GM21367 (cell line): ENCODE measurements around the gene RAX.
"Not testable (repeated sequence)": the region's sequence is repeated elsewhere in the genome, so short reads cannot be mapped to it uniquely, and the experiment has no call there.

Experiments used
- ATAC-seq: cut with Tn5 transposase; IDR thresholded peaks from one replicate; pipeline ENCODE4 v1.9.1; 2021; ENCODE audit not compliant: unreplicated experiment

The RAX gene

DNA sequence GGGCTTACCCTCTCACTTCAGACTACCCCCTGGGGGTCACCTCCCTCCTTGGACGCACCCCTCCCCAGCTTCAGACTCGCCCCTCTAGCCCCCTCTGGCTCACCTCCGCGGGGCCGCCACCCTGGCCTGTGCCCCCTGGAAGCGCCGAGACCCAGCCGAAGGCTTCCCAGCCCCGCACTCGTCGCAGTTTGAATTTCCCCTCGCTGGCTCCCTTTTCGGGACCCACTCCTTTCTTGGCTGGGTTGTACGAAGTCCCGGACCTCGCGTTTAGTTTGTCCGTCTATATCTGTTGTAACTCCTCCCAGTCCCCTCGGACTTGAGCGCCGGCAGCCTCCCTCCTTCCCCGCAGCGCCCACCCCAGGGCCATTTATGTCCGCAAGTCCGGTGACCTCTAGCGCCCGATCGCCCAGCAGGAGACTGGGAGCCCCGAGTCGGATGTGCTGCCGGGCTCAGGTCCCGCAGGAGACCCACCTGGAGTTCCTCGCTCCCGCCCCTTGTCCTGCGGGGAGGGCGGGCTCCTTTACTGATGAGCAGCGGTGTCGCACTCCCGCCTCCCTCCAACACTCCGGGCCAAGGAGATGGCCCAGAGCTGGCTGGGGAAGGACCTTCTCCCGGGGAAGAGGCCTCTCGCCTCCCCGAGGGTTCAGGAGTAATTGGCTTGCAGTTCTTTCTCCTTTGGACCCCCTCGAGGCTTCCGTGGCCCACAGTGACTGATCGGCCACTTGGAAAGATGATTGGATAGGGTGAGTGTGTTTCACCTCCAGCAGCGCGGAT is 692 bp upstream of the RAX start:
- no peak for ATAC-seq

DNA sequence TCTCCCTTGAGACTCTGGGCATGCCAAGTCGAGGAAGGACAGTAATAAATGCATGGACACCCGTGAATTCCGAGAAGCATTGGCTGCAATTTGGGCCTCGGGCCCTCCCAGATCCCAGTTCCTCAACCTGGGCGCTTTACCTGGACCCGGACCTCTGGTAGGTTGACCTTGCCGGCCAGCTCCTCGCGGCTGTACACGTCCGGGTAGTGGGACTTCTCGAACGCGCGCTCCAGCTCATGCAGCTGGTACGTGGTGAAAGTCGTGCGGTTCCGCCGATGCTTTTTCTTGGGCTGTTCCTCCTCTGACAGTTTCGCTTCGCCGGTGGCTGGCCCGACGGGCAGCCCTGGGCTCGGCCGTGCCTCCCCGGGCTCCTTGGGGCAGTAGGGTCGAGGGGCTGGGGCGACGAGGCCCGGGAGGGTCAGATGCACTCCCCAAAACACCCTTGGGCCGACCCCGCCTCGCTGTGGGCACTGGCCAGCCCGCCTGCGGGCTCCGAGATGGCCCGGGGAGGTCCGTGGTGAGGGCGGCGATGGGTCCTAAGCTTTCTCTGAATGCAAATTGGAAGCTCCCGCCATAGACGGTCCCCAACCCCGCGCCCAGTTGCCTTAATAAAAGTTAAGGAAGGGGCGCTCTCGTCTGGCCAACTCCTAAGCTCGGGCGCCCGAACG is 899 bp downstream of the RAX start:
- ATAC-seq = no peak

DNA sequence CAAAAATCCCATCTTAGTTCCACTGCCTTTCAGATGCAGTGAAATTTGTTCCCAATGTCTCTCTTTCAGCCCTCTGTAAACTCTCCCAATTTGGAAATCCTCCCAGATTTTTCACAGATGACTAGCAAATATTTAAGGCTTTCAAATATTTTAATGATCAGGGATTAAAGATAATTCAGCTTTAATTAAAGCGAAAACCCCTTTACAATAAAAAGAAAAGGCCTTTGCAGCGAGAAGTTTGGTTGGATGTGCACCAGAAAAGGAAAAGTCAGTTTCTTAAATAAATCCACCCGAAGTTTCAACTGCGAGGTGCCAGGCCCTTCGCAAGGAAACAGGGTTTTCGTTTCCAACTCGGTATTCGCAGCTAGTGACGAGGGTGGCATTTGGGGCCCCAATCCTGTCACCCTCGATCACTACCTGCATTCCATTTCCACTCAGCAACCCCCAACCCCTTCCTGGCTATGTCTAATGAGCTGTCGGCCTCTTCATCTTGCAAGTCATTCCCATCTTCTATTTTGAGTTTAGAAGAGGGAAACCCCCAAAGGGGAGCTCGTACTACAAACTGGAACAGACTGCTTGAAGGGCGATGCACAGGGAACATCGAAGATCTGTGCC is 1.5 kb downstream of the RAX start:
- no peak for ATAC-seq

DNA sequence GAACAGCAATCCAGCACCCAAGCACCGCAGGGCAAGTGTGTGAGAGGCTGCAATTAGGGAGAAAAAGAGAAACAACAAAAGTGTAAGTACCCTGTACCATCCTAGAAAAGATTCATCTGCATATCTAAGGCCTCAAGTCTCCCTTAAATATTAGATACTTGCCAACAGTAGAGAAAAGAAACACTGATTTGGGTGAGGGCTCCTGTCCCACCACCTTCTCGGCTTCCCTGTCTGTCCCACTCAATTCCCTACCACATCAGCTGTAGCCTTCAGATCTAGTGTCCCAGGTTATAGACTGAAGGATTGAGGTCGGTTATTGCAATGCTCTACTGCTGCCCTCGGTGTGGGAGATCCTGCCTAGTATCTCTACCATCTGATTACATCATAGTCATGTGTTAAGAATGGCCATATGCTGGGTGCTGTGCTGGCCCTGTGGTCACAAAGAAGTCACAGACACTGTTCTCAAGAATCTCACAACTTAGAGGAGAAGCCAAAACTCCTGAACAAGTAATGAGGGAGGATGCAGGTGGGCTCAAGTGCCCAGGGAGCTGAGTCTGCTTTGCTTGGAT is 2.5 kb downstream of the RAX start:
- ATAC-seq = no peak

DNA sequence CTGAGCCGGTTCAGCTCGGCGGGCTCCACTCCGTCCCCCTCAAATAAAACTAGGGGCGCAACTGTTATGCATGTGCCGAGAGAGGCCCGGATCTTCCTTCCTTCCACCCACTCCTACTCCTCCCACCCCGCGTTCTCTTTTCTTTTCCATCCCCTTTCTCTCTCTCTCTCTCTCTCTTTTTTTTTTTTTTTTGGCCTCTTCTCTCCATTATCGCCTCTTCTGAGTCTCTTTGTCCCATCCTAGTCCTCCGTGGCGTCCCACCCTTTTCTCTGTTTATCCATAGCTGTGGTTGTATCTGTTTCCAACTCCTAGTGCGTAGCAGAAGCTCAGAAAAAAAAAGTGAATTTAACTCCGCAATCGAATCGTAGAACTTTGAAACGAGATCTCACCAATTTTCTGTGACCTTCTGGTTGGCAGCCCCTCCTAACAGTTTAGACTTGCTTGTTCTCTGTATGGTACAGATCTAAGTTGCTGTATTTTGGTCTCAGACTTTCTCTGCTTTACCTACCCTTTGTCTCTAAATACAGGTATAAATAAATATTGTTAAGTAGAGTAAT is 3.6 kb downstream of the RAX start:
- ATAC-seq = no peak

DNA sequence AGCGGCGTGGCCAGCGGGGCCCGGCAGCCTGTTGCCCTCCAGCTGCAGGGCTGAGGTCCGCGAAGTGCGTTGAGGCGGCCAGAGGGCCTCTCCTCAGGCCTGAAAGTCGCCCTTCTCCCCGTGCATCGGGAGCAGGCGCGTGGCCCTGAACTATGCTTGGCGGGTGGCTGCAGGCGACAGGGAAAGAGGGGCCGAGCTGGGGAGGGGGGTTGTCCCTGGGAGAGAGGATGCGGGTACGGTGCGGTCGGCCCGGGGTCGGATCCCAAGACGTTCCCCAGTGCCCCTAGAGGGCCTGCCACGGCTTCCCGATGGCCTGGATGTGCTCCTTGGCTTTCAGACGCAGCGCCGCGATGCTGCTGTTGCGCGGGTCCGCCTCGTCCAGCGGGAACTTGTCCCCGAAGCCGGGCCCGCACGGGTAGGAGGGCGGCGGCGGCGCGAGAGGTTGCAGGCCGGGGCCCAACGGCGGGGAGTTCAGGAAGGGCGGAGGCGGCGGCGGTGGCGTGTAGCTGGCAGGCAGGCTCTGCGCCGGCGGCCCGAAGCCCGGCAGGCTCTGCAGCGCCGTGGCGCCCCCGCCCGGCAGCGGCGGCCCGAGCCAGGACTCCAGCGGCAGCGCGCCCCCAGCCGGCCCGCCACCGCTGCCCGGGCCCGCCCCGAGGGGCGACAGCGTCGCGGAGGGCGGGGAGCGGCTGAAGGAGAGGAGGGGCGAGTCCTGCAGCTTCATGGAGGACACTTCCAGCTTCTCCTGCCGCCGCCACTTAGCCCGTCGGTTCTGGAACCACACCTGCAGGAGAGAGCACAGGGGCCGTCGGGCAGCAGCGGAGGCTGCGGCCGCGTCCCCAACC is 4.3 kb downstream of the RAX start:
- peak; percentile 48 for ATAC-seq

DNA sequence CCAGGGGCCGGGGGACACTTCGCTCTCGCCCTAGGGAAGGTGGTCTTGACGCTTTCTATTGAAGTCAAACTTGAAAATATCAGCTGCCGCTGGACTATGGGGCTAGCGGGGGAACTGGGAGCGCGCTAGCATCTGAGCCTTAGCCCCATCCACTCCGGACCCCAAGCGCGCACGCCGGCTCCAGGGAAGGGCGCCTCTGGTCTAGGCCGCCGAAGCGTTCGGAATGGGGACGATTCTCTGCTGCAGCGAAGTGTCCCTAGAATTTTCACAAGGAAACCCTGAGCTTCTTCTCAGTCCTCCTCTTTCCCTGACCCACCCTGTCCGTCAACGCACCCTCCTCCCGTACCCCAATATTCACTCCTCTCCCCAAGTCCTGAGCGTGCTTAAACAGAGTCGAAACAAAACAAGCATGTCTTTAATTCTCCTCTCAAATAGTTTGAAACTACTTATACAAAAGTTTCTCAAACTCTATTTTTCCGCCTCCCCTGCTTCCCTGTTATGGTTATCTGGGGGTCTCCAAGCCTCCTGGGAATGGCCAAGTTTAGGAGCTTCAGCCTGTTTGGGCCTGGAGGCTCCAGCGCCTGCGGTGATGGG is 5.0 kb downstream of the RAX start:
- ATAC-seq = no peak

DNA sequence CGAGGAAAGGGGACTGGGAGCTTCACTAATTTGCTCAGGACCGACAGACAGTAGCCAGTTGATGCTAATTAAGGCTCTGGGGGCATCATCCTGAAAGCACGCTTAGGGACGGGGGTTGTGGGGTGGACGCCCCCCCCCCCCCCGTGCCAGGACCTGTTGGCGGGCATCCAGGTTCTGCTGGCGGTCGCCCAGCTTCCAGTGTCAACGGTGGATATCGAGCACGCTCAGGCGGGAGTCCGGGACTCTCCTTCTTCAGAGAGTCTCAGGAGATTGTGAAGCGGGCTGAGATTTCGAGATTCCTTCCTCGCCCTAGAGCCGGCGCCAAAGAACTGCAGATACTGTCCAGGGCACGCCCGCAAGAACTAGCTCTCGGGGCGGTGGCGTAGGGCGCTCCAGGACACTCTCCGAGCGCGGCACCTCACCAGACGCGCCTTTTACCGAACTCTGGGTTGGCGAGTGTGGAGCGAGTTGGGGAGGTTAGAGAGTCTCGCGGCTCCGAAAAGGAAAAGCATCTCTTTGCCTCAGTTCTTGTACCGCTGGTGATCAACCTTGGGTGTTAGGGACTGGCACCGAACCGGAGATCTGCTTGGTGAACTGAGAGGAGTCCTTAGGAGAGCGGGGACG is 5.6 kb downstream of the RAX start:
- ATAC-seq = no peak

DNA sequence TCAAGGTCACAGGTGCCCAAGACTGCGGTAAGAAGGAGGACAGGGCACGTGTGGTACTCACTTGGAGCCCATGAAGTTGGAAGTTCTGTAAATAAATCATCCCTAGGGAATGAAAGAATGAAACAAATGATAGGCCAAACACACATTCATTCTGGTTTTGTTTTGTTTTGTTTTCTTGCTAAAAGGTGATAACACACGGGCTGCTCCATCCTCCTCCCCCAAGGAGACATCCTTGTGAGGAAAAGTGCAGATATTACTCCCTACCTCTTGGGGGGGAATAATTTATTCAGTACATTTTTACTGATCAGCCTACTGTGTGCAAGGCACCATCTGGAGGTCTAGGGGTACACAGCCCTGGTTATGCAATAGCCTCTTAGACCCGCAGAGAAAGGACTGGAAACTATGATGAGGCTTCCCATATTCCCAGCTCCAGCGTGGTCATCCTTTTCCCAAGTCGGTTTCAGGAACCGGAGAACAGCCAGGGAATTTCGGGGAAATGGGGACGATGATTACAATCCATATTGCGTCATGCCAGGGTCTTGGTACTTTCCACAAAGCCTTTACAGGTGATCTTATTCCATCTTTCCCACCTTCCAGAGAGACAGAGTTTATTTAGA is 6.3 kb downstream of the RAX start:
- no peak for ATAC-seq

DNA sequence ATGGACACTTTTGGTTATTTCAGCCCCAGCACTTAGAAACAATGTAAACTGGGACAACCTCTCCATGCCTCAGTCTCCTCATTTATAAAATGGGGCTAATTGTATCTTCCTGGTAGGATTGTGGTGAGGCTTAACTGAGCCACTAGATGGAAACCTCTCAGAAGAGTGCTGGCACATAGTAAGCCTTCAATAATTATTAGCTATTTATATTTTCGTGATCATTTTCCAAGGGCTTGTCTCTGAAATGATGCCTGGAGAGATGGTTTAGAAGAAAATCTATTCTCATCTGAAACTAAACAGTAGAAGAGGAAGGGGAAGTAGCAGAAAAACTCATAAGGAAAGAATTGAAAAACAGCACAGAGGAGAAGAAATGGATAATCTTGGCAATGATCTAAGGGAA is 6.8 kb downstream of the RAX start:
- no peak for ATAC-seq

DNA sequence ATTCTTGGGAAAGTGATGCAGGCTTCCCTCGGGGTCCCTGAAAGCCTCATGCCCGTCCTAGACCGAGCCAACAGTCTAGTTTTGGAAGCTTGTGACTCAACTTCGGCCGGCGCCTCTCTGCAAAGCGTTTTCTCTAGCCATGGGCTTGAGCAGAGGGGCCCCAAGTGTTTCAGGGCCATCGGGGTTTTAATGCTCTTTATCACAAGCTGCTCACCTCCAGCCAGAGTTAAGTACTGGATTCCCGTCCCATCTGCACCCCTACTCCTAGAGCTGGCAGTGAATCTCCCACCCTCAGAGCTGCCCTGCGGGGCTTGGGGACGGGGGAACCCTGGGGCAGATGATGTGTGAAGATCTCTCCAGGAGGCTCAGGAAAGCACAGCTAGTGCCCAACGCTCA is 7.3 kb downstream of the RAX start:
- no peak for ATAC-seq

DNA sequence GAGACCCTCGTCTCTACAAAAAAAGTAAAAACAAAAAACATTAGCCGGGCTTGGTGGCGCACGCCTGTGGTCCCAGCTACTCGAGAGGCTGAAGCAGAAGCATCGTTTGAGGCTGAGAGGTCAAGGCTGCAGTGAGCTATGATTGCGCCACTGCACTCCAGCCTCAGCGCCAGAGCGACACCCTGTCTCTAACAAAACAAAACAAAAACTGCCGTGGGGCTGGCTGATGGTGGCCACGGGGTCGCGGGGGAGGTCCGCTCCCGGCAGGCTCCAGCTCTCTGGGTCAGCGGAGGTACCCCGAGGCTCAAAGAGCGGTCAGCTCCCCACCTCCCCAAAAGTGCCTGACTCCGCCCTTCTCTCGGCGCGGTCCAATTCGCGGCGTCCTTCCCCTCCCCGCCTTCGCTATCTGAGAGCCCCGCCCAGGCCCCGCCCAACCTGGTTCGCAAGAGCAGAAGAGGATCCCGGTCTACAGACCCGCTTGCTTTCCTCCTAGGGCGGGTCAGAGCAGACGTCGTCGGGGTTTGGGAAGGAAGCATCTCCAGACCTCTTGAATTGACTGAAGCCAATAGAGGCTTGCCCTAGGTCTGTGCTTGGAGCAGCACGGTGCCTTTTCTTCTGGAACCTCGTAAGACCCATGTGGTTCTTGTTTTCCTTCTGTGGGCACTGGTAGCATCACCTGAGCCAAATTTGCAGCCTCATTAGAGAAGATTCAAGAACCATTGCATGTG is 7.8 kb downstream of the RAX start:
- ATAC-seq = no peak

DNA sequence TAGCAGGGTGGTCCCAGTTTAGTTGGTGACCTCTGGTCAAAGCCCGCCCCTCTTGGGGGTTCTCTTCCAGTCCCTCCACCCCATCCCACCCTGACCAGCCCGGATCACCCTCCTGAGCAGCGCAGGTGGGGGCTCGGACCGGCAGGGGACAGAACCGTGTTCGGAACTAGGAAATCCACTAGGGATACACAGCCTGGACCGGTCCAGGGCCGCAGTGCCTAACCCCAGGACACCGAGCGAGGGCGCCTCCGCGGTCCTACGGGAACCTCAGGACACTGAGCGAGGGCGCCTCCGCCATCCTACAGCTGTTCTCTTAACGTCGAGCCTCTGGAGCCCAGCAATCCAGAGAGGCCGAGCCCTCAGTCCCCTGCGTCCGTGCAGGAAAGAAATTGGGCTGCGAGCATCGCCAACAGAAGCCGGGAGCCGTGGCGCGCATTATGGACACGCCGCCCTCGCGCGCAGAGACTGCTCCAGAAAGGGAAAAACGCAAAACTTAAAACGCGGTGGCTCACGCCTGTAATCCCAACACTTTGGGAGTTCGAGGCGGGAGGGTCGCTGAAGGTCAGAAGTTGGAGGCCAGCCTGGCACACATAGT is 8.5 kb downstream of the RAX start:
- ATAC-seq = no peak

DNA sequence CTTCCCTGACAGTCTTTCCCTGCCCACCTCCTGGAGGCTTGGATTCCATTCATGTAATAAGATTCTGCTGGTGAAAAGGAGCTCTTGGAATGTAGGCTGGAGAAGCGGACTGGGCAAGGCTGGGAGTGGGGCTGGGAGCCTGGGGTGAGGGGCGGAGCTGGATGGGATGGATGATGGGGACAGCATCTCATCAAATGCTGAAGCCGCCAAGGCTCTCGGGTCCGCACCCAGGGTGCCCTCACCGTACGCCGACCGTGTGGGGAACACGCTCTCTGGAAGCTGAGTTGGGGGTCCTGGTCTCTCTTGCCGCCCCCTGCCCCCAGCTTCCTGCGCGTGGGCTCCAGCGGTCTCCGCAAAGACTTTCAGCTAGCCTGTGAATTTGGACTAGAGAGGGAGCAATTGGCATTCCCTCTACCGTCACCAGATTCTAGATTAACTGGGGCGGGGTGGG is 9.1 kb downstream of the RAX start:
- ATAC-seq = no peak

DNA sequence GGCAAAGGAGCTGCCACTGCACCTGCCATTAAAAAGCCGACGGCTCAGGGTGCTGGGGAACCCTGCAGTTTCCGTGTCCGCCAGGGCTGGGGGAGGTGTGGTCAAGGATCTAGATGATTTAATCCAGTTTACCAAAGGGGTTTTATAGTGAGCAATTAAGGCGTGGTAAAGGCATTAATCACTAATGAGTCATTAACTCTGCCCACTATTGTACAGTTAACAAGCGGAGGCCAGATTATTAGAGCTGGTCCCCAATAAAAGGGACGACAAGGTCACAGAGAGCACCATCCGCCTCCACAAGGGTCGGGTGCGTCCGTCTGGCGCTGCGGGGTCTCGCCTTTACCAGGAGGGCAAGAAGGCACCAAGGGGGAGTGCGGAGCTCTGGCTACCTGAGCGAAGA is 9.6 kb downstream of the RAX start:
- no peak for ATAC-seq

DNA sequence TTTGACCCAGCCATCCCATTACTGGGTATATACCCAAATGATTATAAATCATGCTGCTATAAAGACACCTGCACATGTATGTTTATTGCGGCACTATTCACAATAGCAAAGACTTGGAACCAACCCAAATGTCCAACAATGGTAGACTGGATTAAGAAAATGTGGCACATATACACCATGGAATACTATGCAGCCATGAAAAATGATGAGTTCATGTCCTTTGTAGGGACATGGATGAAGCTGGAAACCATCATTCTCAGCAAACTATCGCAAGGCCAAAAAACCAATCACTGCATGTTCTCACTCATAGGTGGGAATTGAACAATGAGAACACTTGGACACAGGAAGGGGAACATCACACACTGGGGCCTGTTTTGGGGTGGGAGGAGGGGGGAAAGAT is 11.0 kb downstream of the RAX start:
- not testable (repeated sequence) for ATAC-seq

DNA sequence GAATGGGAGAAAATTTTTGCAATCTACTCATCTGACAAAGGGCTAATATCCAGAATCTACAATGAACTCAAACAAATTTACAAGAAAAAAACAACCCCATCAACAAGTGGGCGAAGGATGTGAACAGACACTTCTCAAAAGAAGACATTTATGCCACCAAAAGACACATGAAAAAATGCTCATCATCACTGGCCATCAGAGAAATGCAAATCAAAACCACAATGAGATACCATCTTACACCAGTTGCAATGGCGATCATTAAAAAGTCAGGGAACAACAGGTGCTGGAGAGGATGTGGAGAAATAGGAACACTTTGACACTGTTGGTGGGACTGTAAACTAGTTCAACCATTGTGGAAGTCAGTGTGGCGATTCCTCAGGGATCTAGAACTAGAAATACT is 11.4 kb downstream of the RAX start:
- ATAC-seq = not testable (repeated sequence)

DNA sequence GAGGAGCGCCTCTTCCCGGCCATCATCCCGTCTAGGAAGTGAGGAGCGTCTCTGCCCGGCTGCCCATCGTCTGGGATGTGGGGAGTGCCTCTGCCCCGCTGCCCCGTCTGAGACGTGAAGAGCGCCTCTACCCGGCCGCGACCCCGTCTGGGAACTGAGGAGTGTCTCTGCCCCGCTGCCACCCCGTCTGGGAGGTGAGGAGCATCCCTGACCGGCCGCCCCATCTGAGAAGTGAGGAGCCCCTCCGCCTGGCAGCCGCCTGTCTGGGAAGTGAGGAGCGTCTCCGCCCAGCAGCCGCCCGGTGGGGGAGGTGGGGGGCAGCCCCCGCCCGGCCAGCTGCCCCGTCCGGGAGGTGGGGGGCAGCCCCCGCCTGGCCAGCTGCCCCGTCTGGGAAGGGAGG is 17.8 kb downstream of the RAX start:
- ATAC-seq = not testable (repeated sequence)
